Measurements from ENCODE around the gene MPEG1. TPM values are rescaled to one million over a fixed set of nuclear protein-coding genes. Genes with fewer than 3 reads are reported as not detected.

The MPEG1 gene
- total and polyA plus RNA-seq, 9 of the 15 experiments (the other 6 are each of a cell fraction or from before 2014, with no cell fraction given): 0.07 TPM; not detected in 8

- peak; percentile 63 for TF ChIP-seq JUND (IDR thresholded peaks at IDR 0.05; ENCODE audit: borderline replicate concordance, low read depth, low read length)
- TF ChIP-seq JUND (tag; IDR thresholded peaks at IDR 0.05; ENCODE audit: borderline replicate concordance, low read depth, low read length): peak; percentile 68; the same call in 2 of the 3 replicates
- TF ChIP-seq, protein P1, sequence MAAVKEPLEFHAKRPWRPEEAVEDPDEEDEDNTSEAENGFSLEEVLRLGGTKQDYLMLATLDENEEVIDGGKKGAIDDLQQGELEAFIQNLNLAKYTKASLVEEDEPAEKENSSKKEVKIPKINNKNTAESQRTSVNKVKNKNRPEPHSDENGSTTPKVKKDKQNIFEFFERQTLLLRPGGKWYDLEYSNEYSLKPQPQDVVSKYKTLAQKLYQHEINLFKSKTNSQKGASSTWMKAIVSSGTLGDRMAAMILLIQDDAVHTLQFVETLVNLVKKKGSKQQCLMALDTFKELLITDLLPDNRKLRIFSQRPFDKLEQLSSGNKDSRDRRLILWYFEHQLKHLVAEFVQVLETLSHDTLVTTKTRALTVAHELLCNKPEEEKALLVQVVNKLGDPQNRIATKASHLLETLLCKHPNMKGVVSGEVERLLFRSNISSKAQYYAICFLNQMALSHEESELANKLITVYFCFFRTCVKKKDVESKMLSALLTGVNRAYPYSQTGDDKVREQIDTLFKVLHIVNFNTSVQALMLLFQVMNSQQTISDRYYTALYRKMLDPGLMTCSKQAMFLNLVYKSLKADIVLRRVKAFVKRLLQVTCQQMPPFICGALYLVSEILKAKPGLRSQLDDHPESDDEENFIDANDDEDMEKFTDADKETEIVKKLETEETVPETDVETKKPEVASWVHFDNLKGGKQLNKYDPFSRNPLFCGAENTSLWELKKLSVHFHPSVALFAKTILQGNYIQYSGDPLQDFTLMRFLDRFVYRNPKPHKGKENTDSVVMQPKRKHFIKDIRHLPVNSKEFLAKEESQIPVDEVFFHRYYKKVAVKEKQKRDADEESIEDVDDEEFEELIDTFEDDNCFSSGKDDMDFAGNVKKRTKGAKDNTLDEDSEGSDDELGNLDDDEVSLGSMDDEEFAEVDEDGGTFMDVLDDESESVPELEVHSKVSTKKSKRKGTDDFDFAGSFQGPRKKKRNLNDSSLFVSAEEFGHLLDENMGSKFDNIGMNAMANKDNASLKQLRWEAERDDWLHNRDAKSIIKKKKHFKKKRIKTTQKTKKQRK (IDR thresholded peaks at IDR 0.05; ENCODE audit: borderline replicate concordance, low read depth, low read length): no peak
Observed at GRCh38 chr11:59171508-59172322, 41.0 kb downstream of the MPEG1 start, which contains the start of gene DTX4 (continued).

DNA sequence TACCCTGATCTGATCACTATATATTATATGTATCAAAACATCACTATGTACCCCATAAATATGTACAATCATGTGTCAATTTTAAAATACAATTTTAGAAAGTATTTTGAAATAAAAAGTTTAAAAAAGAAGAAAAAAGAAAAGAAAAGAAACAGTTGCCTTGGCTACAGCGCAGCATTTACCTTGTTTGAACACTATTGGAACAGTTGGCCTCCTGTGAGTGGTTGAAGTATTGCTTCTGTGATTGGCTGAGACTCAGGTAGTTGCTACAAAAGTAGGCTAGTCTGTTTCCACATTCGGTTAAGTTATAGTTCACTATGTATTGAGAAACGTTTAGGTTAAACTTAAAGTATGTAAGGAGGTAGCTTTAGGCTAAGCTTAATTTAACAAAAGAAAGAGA is 48.7 kb downstream of the MPEG1 start:
- Histone ChIP-seq H3K27ac (ENCODE audit: extremely low read depth, low read depth, low read length) (no peak overlapping the region), H3K27me3 (ENCODE audit: control insufficient read depth in 2 of 2, insufficient read depth in 2 of 2, low read length in 2 of 2) (0 out of 5 replicates have a peak, but pooled peaks cover 0 to 4% of the 10 kb centered on the region in 2 experiments), H3K9ac (ENCODE audit: insufficient read depth in 1 of 2, low read depth in 2 of 2, low read length in 2 of 2) (no peak overlapping the region), H3K4me3 (no peak overlapping the region), H3K4me2 (ENCODE audit: insufficient read depth, low read length) (no peak overlapping the region), H3K4me1 (replicated peaks in 1 of 2; ENCODE audit: control insufficient read depth in 2 of 2, insufficient read depth in 2 of 2, low read length in 2 of 2) (no peaks in the 10 kb centered on the region), H3K79me2 (ENCODE audit: control insufficient read depth, insufficient read depth, low read length) (no peaks in the 10 kb centered on the region), H3K9me3 (replicated peaks; ENCODE audit: control insufficient read depth, insufficient read depth, low read depth, low read length) (no peaks in the 10 kb centered on the region), H3K9me1 (ENCODE audit: control insufficient read depth, insufficient read depth, low read length) (no peaks in the 10 kb centered on the region), H4K20me1 (replicated peaks; ENCODE audit: control insufficient read depth, insufficient read depth, low read length) (no peaks in the 10 kb centered on the region), H3K36me3 (ENCODE audit: control insufficient read depth, insufficient read depth, low read length) (no peaks in the 10 kb centered on the region), H2AFZ (ENCODE audit: low read depth, low read length) (no peak overlapping the region)
- WGBS (ENCODE audit: insufficient coverage, low coverage, missing lambda C conversion rate): 0% methylated on average over 2 of the region's 3 CpGs
- ATAC-seq (no peak), FAIRE-seq (no peak), DNase-seq (ENCODE audit: extremely low read depth in 1 of 4, low spot score in 3 of 4) (no peak)
- intact Hi-C loops (cut with micrococcal nuclease): no loop called here
- in situ Hi-C loops (cut with MboI): no loop called here
- no TSS peak for BruUV-seq (replicated peaks)
- TF ChIP-seq ZNF75A (CRISPR knock-in tag; IDR thresholded peaks at IDR 0.05) (no peak), HMG20B (CRISPR knock-in tag; IDR thresholded peaks at IDR 0.05) (no peak), YBX1 (IDR thresholded peaks at IDR 0.05) (no peak), RFX1 (IDR thresholded peaks at IDR 0.05) (0 out of 2 replicates have a peak, but pooled peaks have one; percentile 17)
- CTCF ChIA-PET (ENCODE audit: low intra/inter-chr PET ratio): no interaction called here
- POLR2A ChIA-PET: interaction anchor here (0.7 kb wide), 1 partner anchor 781 kb away, joined by 3 read pairs; no protein-coding TSS in a partner anchor

Small RNAs within 50 kb of the gene (small RNA-seq; reads per million reads assigned to genes)
- gene RN7SL42P: not detected

Other genes with a start within 250 kb of the MPEG1 start
Only the 7 nearest of the 8 such genes appear.
- gene GLYATL1B, start 126.6 kb downstream of the MPEG1 start, total RNA-seq (2014; rRNA removed): not detected in 2 replicates
- not detected in 2 replicates for gene GLYATL1B, start 126.6 kb downstream of the MPEG1 start, total RNA-seq (2014; rRNA removed; fragmentation: Illumina TruSeq; extraction: Trizol)
- gene GLYATL1B, start 126.6 kb downstream of the MPEG1 start, total RNA-seq (2015; rRNA removed; fragmentation: Illumina TruSeq; extraction: Trizol): not detected in 2 replicates
- not detected in 2 replicates for gene GLYATL1B, start 126.6 kb downstream of the MPEG1 start, total RNA-seq (2021)
- not detected in 2 replicates for gene GLYATL1B, start 126.6 kb downstream of the MPEG1 start, polyA plus RNA-seq (2011; rRNA removed)
- gene GLYATL1B, start 126.6 kb downstream of the MPEG1 start, polyA plus RNA-seq (2014; fragmentation: Illumina TruSeq; extraction: Trizol): not detected in 2 replicates
- not detected for gene GLYATL1B, start 126.6 kb downstream of the MPEG1 start, polyA plus RNA-seq (2014; fragmentation: Nextera tagmentation; extraction: Ambion mirVana)
- gene GLYATL1B, start 126.6 kb downstream of the MPEG1 start, polyA plus RNA-seq (2014; rRNA removed): not detected in 2 replicates
- gene FAM111B, start 105.7 kb downstream of the MPEG1 start, total RNA-seq (2014; rRNA removed): not detected in 2 replicates
- gene FAM111B, start 105.7 kb downstream of the MPEG1 start, total RNA-seq (2014; rRNA removed; fragmentation: Illumina TruSeq; extraction: Trizol): not detected in 2 replicates
- 0.26 and 0.33 TPM in 2 replicates for gene FAM111B, start 105.7 kb downstream of the MPEG1 start, total RNA-seq (2015; rRNA removed; fragmentation: Illumina TruSeq; extraction: Trizol)
- 0.13 TPM in 1 of 2 replicates, not detected in the other for gene FAM111B, start 105.7 kb downstream of the MPEG1 start, total RNA-seq (2021)
- gene FAM111B, start 105.7 kb downstream of the MPEG1 start, polyA plus RNA-seq (2011; rRNA removed): not detected in 2 replicates
- gene FAM111B, start 105.7 kb downstream of the MPEG1 start, polyA plus RNA-seq (2014; fragmentation: Illumina TruSeq; extraction: Trizol): 0.04 TPM in 1 of 2 replicates, not detected in the other
- under 1 TPM in 1 of 2 experiments, not detected in 1; 0.01 TPM for gene FAM111B, start 105.7 kb downstream of the MPEG1 start, polyA plus RNA-seq (2014; fragmentation: Nextera tagmentation; extraction: Ambion mirVana)
- 0.07 TPM in 1 of 2 replicates, not detected in the other for gene FAM111B, start 105.7 kb downstream of the MPEG1 start, polyA plus RNA-seq (2014; rRNA removed)
- gene FAM111A, start 70.1 kb downstream of the MPEG1 start, total RNA-seq (2014; rRNA removed): 18.0 and 20.1 TPM in 2 replicates
- 27.6 and 28.4 TPM in 2 replicates for gene FAM111A, start 70.1 kb downstream of the MPEG1 start, total RNA-seq (2014; rRNA removed; fragmentation: Illumina TruSeq; extraction: Trizol)
- gene FAM111A, start 70.1 kb downstream of the MPEG1 start, total RNA-seq (2015; rRNA removed; fragmentation: Illumina TruSeq; extraction: Trizol): 29.9 and 30.6 TPM in 2 replicates
- 19.0 and 19.5 TPM in 2 replicates for gene FAM111A, start 70.1 kb downstream of the MPEG1 start, total RNA-seq (2021)
- gene FAM111A, start 70.1 kb downstream of the MPEG1 start, polyA plus RNA-seq (2011; rRNA removed): 2.3 and 16.1 TPM in 2 replicates
- 17.7 and 22.3 TPM in 2 replicates for gene FAM111A, start 70.1 kb downstream of the MPEG1 start, polyA plus RNA-seq (2014; fragmentation: Illumina TruSeq; extraction: Trizol)
- gene FAM111A, start 70.1 kb downstream of the MPEG1 start, polyA plus RNA-seq (2014; fragmentation: Nextera tagmentation; extraction: Ambion mirVana): 10 to 100 TPM; 14.8 to 16.5 TPM
- 21.8 and 24.7 TPM in 2 replicates for gene FAM111A, start 70.1 kb downstream of the MPEG1 start, polyA plus RNA-seq (2014; rRNA removed)
- gene DTX4, start 40.8 kb downstream of the MPEG1 start, total RNA-seq (2014; rRNA removed): 0.20 TPM in 1 of 2 replicates, not detected in the other
- gene DTX4, start 40.8 kb downstream of the MPEG1 start, total RNA-seq (2014; rRNA removed; fragmentation: Illumina TruSeq; extraction: Trizol): 0.03 TPM in 1 of 2 replicates, not detected in the other
- 0.04 and 0.15 TPM in 2 replicates for gene DTX4, start 40.8 kb downstream of the MPEG1 start, total RNA-seq (2015; rRNA removed; fragmentation: Illumina TruSeq; extraction: Trizol)
- gene DTX4, start 40.8 kb downstream of the MPEG1 start, total RNA-seq (2021): 0.11 and 0.47 TPM in 2 replicates
- gene DTX4, start 40.8 kb downstream of the MPEG1 start, polyA plus RNA-seq (2011; rRNA removed): 0.07 TPM in 1 of 2 replicates, not detected in the other
- gene DTX4, start 40.8 kb downstream of the MPEG1 start, polyA plus RNA-seq (2014; fragmentation: Illumina TruSeq; extraction: Trizol): 0.06 TPM in 2 replicates
- gene DTX4, start 40.8 kb downstream of the MPEG1 start, polyA plus RNA-seq (2014; fragmentation: Nextera tagmentation; extraction: Ambion mirVana): under 1 TPM in 1 of 2 experiments, not detected in 1; 0.03 TPM
- 0.04 TPM in 1 of 2 replicates, not detected in the other for gene DTX4, start 40.8 kb downstream of the MPEG1 start, polyA plus RNA-seq (2014; rRNA removed)
- not detected in 2 replicates for gene OR5AN1, start 146.0 kb upstream of the MPEG1 start, total RNA-seq (2014; rRNA removed)
- gene OR5AN1, start 146.0 kb upstream of the MPEG1 start, total RNA-seq (2014; rRNA removed; fragmentation: Illumina TruSeq; extraction: Trizol): not detected in 2 replicates
- gene OR5AN1, start 146.0 kb upstream of the MPEG1 start, total RNA-seq (2015; rRNA removed; fragmentation: Illumina TruSeq; extraction: Trizol): not detected in 2 replicates
- gene OR5AN1, start 146.0 kb upstream of the MPEG1 start, total RNA-seq (2021): not detected in 2 replicates
- gene OR5AN1, start 146.0 kb upstream of the MPEG1 start, polyA plus RNA-seq (2011; rRNA removed): not detected in 2 replicates
- gene OR5AN1, start 146.0 kb upstream of the MPEG1 start, polyA plus RNA-seq (2014; fragmentation: Illumina TruSeq; extraction: Trizol): not detected in 2 replicates
- gene OR5AN1, start 146.0 kb upstream of the MPEG1 start, polyA plus RNA-seq (2014; fragmentation: Nextera tagmentation; extraction: Ambion mirVana): not detected
- not detected in 2 replicates for gene OR5AN1, start 146.0 kb upstream of the MPEG1 start, polyA plus RNA-seq (2014; rRNA removed)
- not detected in 2 replicates for gene OR5A2, start 213.5 kb upstream of the MPEG1 start, total RNA-seq (2014; rRNA removed)
- gene OR5A2, start 213.5 kb upstream of the MPEG1 start, total RNA-seq (2014; rRNA removed; fragmentation: Illumina TruSeq; extraction: Trizol): not detected in 2 replicates
- gene OR5A2, start 213.5 kb upstream of the MPEG1 start, total RNA-seq (2015; rRNA removed; fragmentation: Illumina TruSeq; extraction: Trizol): not detected in 2 replicates
- gene OR5A2, start 213.5 kb upstream of the MPEG1 start, total RNA-seq (2021): not detected in 2 replicates
- not detected in 2 replicates for gene OR5A2, start 213.5 kb upstream of the MPEG1 start, polyA plus RNA-seq (2011; rRNA removed)
- not detected in 2 replicates for gene OR5A2, start 213.5 kb upstream of the MPEG1 start, polyA plus RNA-seq (2014; fragmentation: Illumina TruSeq; extraction: Trizol)
- not detected for gene OR5A2, start 213.5 kb upstream of the MPEG1 start, polyA plus RNA-seq (2014; fragmentation: Nextera tagmentation; extraction: Ambion mirVana)
- gene OR5A2, start 213.5 kb upstream of the MPEG1 start, polyA plus RNA-seq (2014; rRNA removed): not detected in 2 replicates
- gene OR5A1, start 223.5 kb upstream of the MPEG1 start, total RNA-seq (2014; rRNA removed): not detected in 2 replicates
- gene OR5A1, start 223.5 kb upstream of the MPEG1 start, total RNA-seq (2014; rRNA removed; fragmentation: Illumina TruSeq; extraction: Trizol): not detected in 2 replicates
- gene OR5A1, start 223.5 kb upstream of the MPEG1 start, total RNA-seq (2015; rRNA removed; fragmentation: Illumina TruSeq; extraction: Trizol): not detected in 2 replicates
- not detected in 2 replicates for gene OR5A1, start 223.5 kb upstream of the MPEG1 start, total RNA-seq (2021)
- not detected in 2 replicates for gene OR5A1, start 223.5 kb upstream of the MPEG1 start, polyA plus RNA-seq (2011; rRNA removed)
- not detected in 2 replicates for gene OR5A1, start 223.5 kb upstream of the MPEG1 start, polyA plus RNA-seq (2014; fragmentation: Illumina TruSeq; extraction: Trizol)
- gene OR5A1, start 223.5 kb upstream of the MPEG1 start, polyA plus RNA-seq (2014; fragmentation: Nextera tagmentation; extraction: Ambion mirVana): not detected
- gene OR5A1, start 223.5 kb upstream of the MPEG1 start, polyA plus RNA-seq (2014; rRNA removed): not detected in 2 replicates